Endothelial cell of umbilical vein (primary cell): ENCODE results near the gene EFHC1. TPM values are rescaled to one million over a fixed set of nuclear protein-coding genes. Genes with fewer than 3 reads are reported as not detected.
A peak's percentile ranks its signal among the peaks of the same experiment; 100 is the strongest.

ENCODE experiments used
- BruUV-seq: library from RNA; stranded (reverse); fragments of 400-500 nt; replicated peaks from 2 replicates; lab custom pipeline; 2021; lab: Mats Ljungman, UMichigan
- CTCF ChIA-PET: fragments of 300-600, 350-600 bp; sonication (Branson Sonifier 250); formaldehyde crosslinking; loops from one replicate; lab custom pipeline; 2021; ENCODE audit warnings: antibody characterized with exemption, inconsistent platforms; lab: Charles Lee
- POLR2A ChIA-PET: fragments of 300-600, 350-600 bp; sonication (Branson Sonifier 250); formaldehyde crosslinking; loops from one replicate; lab custom pipeline; 2021; ENCODE audit warnings: antibody characterized with exemption, inconsistent platforms; lab: Charles Lee
- DNase-seq: peaks from one replicate; pipeline ENCODE4 v3.0.0-alpha.2; 2011; ENCODE audit warnings: low read depth, low spot score
- FAIRE-seq: peaks from 2 replicates; lab custom pipeline; 2011; peaks lifted over from hg19 to GRCh38; lab: Jason Lieb, UNC
- H2AFZ ChIP-seq: 2 replicates; pipeline ENCODE4 v1.6.0; 2012; ENCODE audit warnings: low read depth, low read length, control low read depth, inconsistent platforms
- H3K27ac ChIP-seq: 2 replicates; pipeline ENCODE4 v1.5.1; 2011; ENCODE audit warnings: low read depth, mild to moderate bottlenecking, control low read depth, low read length, moderate library complexity; ENCODE audit not compliant: insufficient read depth
- H3K27me3 ChIP-seq, 2 experiments: 2 replicates each; pipeline versions ENCODE4 v1.6.0 to v1.6.1; 2011; ENCODE audit warnings: low read length in 2 of 2, mixed read lengths in 1 of 2; ENCODE audit not compliant: control insufficient read depth in 2 of 2, insufficient read depth in 2 of 2
- H3K36me3 ChIP-seq, 2 experiments: 2 replicates in 1 of 2; 3 replicates in 1 of 2; pipeline ENCODE4 v1.5.1; 2011; ENCODE audit warnings: low read length in 2 of 2, mild to moderate bottlenecking in 1 of 2, moderate library complexity in 1 of 2; ENCODE audit not compliant: control insufficient read depth in 2 of 2, insufficient read depth in 2 of 2; ENCODE audit errors: extremely low read depth in 1 of 2
- H3K4me1 ChIP-seq: 3 replicates; pipeline ENCODE4 v1.5.1; 2011; ENCODE audit warnings: mild to moderate bottlenecking, low read length; ENCODE audit not compliant: control insufficient read depth, insufficient read depth; ENCODE audit errors: extremely low read depth
- H3K4me2 ChIP-seq: 2 replicates; pipeline ENCODE4 v1.6.1; 2011; ENCODE audit warnings: low read length, control low read depth, mixed read lengths; ENCODE audit not compliant: insufficient read depth
- H3K4me3 ChIP-seq, 3 experiments: fragments of 200-600 bp in 1 of 3; sonication (generic), shearing (Covaris generic) in 1 of 3; replicated peaks in 1 of 3; 2 replicates each; pipeline ENCODE4 v1.5.1; 2011 to 2016; ENCODE audit warnings: control low read depth in 3 of 3, low read length in 3 of 3, mild to moderate bottlenecking in 2 of 3, inconsistent platforms in 1 of 3, low read depth in 1 of 3, moderate library complexity in 1 of 3; ENCODE audit not compliant: insufficient read depth in 1 of 3
- H3K79me2 ChIP-seq: 2 replicates; pipeline ENCODE4 v1.6.0; 2012; ENCODE audit warnings: low read length, inconsistent platforms; ENCODE audit not compliant: control insufficient read depth, insufficient read depth
- H3K9ac ChIP-seq: replicated peaks from 2 replicates; pipeline ENCODE3; 2011; ENCODE audit warnings: low read length, control low read depth; ENCODE audit not compliant: insufficient read depth; ENCODE audit errors: extremely low read depth
- H3K9me1 ChIP-seq: replicated peaks from 3 replicates; pipeline ENCODE4 v1.6.0; 2011; ENCODE audit warnings: mild to moderate bottlenecking, low read length; ENCODE audit not compliant: control insufficient read depth, insufficient read depth; ENCODE audit errors: extremely low read depth
- H3K9me3 ChIP-seq: replicated peaks from 2 replicates; pipeline ENCODE4 v1.5.1; 2012; ENCODE audit warnings: low read length, inconsistent platforms; ENCODE audit not compliant: control insufficient read depth, insufficient read depth
- H4K20me1 ChIP-seq: replicated peaks from 2 replicates; pipeline ENCODE3; 2011; ENCODE audit warnings: mild to moderate bottlenecking, low read length; ENCODE audit not compliant: control insufficient read depth, insufficient read depth; ENCODE audit errors: extremely low read depth
- EZH2 ChIP-seq: IDR thresholded peaks from 2 replicates; pipeline ENCODE4 v1.6.1; 2012; ENCODE audit warnings: borderline replicate concordance, low read depth, mild to moderate bottlenecking, moderate library complexity, low read length, inconsistent platforms; ENCODE audit not compliant: severe bottlenecking
- FOS ChIP-seq: IDR thresholded peaks from 2 replicates; pipeline ENCODE4 v1.6.1; 2011; ENCODE audit warnings: mild to moderate bottlenecking, low read length, moderate library complexity, borderline replicate concordance; ENCODE audit not compliant: insufficient read depth
- GATA2 ChIP-seq: IDR thresholded peaks from 2 replicates; pipeline ENCODE4 v1.7.0; 2011; ENCODE audit warnings: low read depth, mild to moderate bottlenecking, moderate library complexity, mixed read lengths, low read length; ENCODE audit not compliant: insufficient read length, insufficient read depth
- JUN ChIP-seq: IDR thresholded peaks from 2 replicates; pipeline ENCODE4 v1.6.1; 2011; ENCODE audit warnings: borderline replicate concordance, low read depth; ENCODE audit not compliant: insufficient read length, insufficient read depth
- MYC ChIP-seq: IDR thresholded peaks from one replicate; pipeline ENCODE4 v1.6.1; 2011; ENCODE audit warnings: mild to moderate bottlenecking, low read depth, low read length
- POLR2A ChIP-seq: IDR thresholded peaks from 2 replicates; pipeline ENCODE4 v1.6.1; 2012; ENCODE audit warnings: low read depth, mild to moderate bottlenecking, control low read depth, low read length
- POLR2AphosphoS5 ChIP-seq: IDR thresholded peaks from 2 replicates; pipeline ENCODE4 v1.6.1; 2012; ENCODE audit warnings: low read depth, mild to moderate bottlenecking, control low read depth, low read length, moderate library complexity; ENCODE audit not compliant: insufficient read depth
- dilution Hi-C: fragments of 300-500 bp; cut with MboI; formaldehyde crosslinking; loops from one replicate; pipeline ENCODE4 v1.15.0; 2019; ENCODE audit warnings: low sequenced_read_pairs; ENCODE audit not compliant: extremely low pct_ligation_motif_present
- intact Hi-C: fragments of 100-400 bp; cut with micrococcal nuclease; formaldehyde crosslinking; loops from one replicate; pipeline ENCODE4 v1.10.0; 2022
- polyA plus RNA-seq, 4 experiments: library from polyadenylated mRNA; depleted of rRNA in 3 of 4; stranded (reverse) in 3 of 4; unstranded in 1 of 4; fragments of >200 nt; gene quantifications; 2 replicates each; pipeline versions ENCODE4 v1.2.1 to v1.2.3, GENCODE V29; 2011 to 2012; ENCODE audit warnings: missing spikeins in 1 of 4
- total RNA-seq: library from RNA; stranded (reverse); gene quantifications from 2 replicates; pipeline ENCODE4 v1.2.3, GENCODE V29; 2021
- TF ChIP-seq, protein P1 (sequence below): IDR thresholded peaks from 2 replicates; pipeline ENCODE4 v1.6.1; 2011; ENCODE audit not compliant: insufficient read depth, insufficient read length
- TF ChIP-seq, protein P2 (sequence below), 2 donors: IDR thresholded peaks; 1 replicate in 1 of 2; 2 replicates in 1 of 2; pipeline ENCODE4 v1.5.1; 2011; ENCODE audit warnings: low read length in 2 of 2, mild to moderate bottlenecking in 2 of 2, moderate library complexity in 2 of 2, control low read depth in 1 of 2, inconsistent platforms in 1 of 2, low read depth in 1 of 2; ENCODE audit not compliant: insufficient read depth in 1 of 2; ENCODE audit errors: extremely low read depth in 1 of 2

EFHC1 gene
- total and polyA plus RNA-seq, 2 donors (not counting 3 experiments of a cell fraction or from before 2014, with no cell fraction given) = 14.6 to 17.6 TPM

DNA sequence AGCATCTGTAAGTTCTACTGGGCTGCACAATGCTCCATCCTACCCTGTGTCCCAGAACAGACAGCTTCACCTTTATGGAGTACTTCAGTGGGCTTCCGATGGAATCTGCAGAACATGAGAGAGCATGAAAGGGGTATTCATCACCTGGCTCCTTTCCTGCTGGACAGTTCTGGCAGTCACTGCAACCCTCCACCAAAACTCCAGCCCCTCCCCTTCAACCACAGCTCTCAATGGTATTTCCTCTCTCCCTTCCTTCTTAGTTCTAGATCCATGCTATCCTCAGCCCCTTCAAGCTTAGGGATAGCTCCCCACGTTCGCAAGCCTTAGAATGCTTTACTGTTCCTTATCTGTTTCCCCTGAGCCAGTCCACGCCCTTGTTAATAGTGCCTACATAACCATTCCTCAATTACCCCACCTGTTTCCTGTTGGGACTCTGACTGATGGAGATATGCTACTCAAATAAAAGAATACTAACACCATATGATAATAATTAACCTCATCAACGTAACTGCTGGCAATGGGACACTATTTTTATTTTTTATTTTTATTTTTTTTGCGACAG lies 130.0 kb downstream of the EFHC1 start:
- DNase-seq (peak; percentile 86), FAIRE-seq (peak; percentile 87)
- peaks cover 75% of the 10 kb centered on the region for H3K4me1 ChIP-seq
- TF ChIP-seq POLR2A (peak; percentile 55), EZH2 (no peak), GATA2 (peak; percentile 88), FOS (no peak), POLR2AphosphoS5 (no peak), JUN (no peak), MYC (peak; percentile 39)
- TF ChIP-seq, protein P1, sequence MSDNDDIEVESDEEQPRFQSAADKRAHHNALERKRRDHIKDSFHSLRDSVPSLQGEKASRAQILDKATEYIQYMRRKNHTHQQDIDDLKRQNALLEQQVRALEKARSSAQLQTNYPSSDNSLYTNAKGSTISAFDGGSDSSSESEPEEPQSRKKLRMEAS = no peak
- TF ChIP-seq, protein P2, sequence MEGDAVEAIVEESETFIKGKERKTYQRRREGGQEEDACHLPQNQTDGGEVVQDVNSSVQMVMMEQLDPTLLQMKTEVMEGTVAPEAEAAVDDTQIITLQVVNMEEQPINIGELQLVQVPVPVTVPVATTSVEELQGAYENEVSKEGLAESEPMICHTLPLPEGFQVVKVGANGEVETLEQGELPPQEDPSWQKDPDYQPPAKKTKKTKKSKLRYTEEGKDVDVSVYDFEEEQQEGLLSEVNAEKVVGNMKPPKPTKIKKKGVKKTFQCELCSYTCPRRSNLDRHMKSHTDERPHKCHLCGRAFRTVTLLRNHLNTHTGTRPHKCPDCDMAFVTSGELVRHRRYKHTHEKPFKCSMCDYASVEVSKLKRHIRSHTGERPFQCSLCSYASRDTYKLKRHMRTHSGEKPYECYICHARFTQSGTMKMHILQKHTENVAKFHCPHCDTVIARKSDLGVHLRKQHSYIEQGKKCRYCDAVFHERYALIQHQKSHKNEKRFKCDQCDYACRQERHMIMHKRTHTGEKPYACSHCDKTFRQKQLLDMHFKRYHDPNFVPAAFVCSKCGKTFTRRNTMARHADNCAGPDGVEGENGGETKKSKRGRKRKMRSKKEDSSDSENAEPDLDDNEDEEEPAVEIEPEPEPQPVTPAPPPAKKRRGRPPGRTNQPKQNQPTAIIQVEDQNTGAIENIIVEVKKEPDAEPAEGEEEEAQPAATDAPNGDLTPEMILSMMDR (IDR thresholded peaks at IDR 0.05; ENCODE audit: extremely low read depth in 1 of 2, insufficient read depth in 1 of 2, low read depth in 1 of 2, low read length in 2 of 2) = no peak
- no peaks in the 10 kb centered on the region for H3K9me1 ChIP-seq
- H3K9me3 ChIP-seq = no peaks in the 10 kb centered on the region
- H3K4me2 ChIP-seq = peak overlapping the region; percentile 12
- BruUV-seq = no TSS peak
- H2AFZ ChIP-seq = no peak overlapping the region
- dilution Hi-C loops (no loop called here), intact Hi-C loops (loop anchor here (1.0 to 2.0 kb wide), 2 partner anchors 13 to 133 kb away; no protein-coding TSS in a partner anchor)
- H3K4me3 ChIP-seq = no peak overlapping the region
- H3K27ac ChIP-seq = peak overlapping the region; percentile 82
- CTCF ChIA-PET = interaction anchor here (0.9 to 4.2 kb wide), 11 partner anchors 13 to 134 kb away, joined by 3 to 27 read pairs (median 4); partner anchors contain the start of gene TRAM2
- peaks cover 83% of the 10 kb centered on the region for H3K79me2 ChIP-seq
- H3K36me3 ChIP-seq = no peaks in the 10 kb centered on the region
- H4K20me1 ChIP-seq = no peaks in the 10 kb centered on the region
- H3K9ac ChIP-seq = peak overlapping the region; percentile 22
- POLR2A ChIA-PET = interaction anchor here (0.7 to 1.2 kb wide), 6 partner anchors 18 to 133 kb away, joined by 3 to 4 read pairs (median 4); partner anchors contain the start of gene TRAM2
- no peaks in the 10 kb centered on the region for H3K27me3 ChIP-seq
